Activated naive CD4-positive, alpha-beta T cell treated with anti-CD3 and anti-CD28 coated beads, Interleukin-2, amount 50 U/mL, for 16 hours (primary cell): Measurements from ENCODE around the gene SLC6A3.
A peak's percentile ranks its signal among the peaks of the same experiment; 100 is the strongest.
"Not testable (repeated sequence)": the region's sequence is repeated elsewhere in the genome, so short reads cannot be mapped to it uniquely, and the experiment has no call there.

Experiments
- DNase-seq: peaks from one replicate; pipeline ENCODE4 v3.0.0-alpha.2; 2020

SLC6A3 gene

DNA sequence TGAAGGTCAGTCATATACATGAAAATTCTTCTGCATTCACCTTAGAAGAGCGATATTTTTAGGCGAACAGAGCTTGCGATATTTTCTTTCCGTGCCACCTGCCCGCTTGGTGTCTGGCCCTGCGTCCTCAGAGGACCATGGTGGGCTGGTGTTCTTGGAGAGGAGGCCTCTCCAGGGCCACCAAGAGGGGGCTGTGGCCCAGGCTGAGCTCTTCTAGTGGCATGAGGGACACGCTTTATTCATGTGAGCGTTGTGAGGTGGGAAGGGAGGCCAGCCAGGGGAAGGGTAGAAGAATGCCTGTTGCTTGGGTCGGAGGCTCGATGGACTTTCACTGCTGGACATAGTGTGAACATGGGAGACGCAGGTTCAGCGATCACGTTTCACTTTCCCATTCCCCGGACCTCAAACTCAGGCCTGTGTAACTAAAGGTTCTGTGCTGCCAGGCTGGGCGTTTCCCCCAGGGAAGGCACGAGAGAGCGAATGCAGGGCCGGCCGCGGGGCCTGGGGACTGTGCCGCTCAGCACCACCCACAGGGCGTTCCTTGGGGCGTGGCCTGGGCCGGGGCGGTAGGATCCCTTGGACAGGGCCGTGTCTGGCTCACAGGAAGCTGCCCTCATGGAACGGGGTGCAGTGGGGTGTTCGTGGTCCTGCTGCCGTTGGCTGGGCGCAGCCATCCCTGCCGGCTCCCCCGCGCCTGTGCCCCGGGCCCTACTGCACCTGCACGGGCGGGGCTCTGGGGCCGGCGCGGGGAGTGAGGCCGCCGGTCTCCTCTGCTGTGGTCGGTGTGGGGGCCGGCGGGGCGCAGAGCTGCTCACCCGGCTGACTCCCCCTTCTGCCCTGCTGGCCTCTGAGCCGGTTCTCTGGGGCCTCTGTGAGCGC, 59.6 kb downstream of the SLC6A3 start:
- peak; percentile 84 for DNase-seq

DNA sequence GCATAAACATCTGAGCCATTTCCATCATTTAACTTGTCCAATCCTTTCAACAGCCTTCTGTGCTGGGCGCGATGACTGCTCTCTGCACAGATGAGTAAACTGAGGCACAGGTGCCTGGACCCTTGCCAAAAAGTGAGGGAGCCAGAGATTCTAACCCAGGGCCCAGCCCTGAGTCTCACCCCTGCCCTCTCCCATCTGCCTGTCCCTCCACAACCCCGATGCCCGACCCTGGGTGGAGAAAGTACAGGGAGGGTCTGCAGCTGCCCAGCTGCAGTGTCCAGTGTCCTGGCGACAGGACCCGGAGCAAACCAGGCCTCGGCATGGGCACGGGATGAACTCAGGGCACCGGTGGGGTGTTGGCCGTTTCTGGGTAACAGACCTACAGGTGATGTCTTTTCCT, 60.7 kb downstream of the SLC6A3 start:
- no peak for DNase-seq

DNA sequence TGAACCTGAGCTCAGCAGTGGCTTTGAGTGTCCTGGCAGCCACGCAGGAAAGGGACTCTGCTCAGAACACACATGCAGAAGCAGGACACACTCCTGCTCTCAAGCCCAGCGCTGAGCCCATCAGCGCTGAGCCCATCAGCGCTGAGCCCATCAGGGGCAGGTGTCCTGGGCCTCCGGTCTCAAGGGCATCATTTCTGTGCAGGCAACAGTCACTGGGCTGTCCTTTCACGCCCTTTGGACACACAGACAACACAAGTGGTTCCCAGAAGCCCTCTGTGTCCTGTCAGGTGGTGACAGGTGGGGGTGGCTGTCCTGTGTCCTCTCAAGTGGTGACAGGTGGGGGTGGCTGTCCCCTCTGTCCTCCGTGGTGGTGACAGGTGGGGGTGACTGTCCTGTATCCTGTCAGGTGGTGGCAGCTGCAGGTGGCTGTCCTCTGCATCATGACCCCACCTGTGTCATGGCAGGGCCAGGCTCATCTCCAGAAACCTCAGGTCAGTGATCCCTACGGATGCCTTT, 61.3 kb downstream of the SLC6A3 start:
- no peak for DNase-seq

GRCh38 chr5:1383344-1383743, 61.9 kb downstream of the SLC6A3 start:
- no peak for DNase-seq

DNA sequence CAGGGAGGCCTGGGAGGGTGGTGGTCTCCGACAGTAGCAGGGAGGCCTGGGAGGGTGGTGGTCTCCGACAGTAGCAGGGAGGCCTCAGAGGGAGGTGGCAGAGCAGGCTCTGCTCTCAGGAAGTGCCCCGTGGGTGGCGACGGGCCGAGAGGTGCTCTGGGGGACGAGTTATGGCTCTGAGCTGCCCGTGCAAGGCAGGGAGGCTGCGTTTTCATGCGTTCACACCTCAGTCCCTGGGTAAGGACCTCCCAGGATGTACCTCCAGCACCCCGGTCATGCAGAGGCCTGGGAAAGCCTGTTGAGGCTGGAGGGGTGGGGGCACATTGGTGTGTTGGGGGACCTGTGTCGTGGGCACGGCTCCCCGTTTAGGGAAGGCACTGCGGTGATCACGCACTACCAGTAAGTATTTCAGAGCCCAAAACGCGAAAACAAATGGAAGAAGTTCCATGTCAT, 63.0 kb downstream of the SLC6A3 start:
- no peak for DNase-seq

- no peak for DNase-seq
These were observed 63.6 kb downstream of the SLC6A3 start for GRCh38 chr5:1381370-1382247.

GRCh38 chr5:1380910-1381309, 64.3 kb downstream of the SLC6A3 start:
- no peak for DNase-seq

- peak; percentile 55 for DNase-seq
These were observed 65.0 kb downstream of the SLC6A3 start for GRCh38 chr5:1380011-1380817.

DNA sequence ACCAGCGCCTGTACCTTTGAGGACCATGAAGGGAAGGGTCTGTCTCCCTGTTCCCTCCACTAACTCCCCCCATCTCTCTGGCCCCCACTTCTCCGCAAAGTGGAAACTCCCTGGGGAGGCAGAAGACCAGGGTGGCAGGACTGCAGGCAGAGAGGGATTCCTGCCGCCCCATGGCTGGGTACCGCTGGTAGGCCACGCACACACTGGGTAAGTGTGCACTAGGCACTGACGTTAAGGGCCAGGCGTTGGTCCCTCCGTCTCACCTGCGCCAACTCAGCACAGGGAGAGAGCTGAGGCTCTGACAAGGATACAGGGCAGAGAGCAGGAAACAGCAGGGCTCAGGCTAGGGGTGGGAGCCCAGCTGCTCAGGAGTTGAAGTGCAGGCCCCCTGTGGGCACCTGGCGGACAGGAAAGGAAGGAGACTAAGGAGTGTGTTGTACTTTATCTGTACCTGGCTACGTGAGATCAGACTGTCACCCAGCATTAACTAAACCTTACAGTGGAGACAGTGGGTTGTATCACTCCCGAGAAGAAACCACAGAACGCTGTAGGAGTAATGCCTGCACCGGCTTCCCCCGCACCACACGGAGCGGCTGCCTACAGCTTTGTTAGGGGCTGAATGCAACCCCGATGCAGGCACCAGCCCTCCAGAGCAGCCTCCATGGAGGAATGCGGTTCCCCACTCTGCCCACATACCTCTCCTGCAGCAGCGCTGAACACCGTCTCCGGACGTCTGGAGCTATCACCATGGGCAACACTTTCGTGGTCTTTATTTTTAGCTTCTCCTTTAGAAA, 66.2 kb downstream of the SLC6A3 start:
- DNase-seq = no peak

DNA sequence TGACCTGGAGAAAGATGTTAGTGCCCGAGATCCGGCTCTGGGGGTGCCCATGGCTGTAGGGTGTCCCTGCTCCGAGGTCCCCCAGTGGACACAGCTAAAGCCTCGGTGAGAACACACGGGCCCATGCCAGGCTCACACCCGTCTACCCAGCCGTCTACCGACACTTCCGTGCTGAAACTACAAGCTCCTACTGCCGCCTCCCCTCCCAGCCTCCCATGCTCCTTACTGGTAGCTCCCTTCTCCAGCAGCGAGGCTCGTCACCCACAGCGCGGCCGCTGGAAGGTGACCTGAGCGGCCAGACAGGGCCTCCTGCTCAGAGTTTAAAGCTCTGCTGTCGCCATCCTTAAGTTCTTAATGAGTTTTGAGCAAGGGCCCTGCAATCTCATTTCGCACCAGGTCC, 67.1 kb downstream of the SLC6A3 start:
- DNase-seq = no peak

- DNase-seq = no peak
These were observed 68.3 kb downstream of the SLC6A3 start for GRCh38 chr5:1376981-1377380.

DNA sequence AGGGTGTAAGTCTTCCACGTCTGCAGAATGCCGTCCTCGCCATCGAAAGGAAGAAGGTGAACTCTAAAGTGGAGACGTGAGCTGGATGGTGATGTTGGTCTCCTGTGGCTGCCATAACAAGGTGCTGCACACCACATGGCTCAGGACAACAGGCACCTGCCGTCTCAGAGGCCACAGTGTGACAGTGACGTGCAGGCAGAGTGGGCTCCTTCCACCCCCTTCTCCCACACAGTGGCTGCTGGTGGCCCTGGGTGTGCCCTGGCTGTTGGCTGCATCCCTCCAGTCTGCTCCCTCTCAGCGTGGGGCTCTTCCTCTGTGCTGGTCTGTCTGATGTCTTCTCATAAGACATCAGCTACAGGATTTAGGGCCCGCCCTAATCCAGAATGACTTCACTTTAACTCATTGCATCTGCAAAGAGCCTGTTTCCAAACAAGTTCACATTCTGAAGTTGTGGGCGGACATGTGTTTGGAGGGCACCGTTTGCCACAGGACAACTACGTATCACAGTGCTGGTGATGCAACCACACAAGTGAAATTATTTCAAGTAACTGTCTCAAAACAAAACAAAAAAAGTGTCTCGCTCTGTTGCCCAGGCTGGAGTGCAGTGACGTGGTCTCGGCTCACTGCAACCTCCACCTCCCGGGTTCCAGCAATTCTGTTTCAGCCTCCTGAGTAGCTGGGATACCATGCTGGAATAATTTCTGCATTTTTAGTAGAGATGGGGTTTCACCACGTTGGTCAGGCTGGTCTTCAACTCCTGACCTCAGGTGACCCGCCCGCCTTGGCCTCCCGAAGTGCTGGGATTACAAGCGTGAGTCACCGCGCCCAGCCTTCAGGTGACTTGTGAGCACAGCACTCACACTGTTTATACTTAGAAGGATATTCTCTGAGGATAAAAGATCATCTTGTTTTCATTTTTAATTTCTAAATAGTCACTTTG, 69.1 kb downstream of the SLC6A3 start:
- no peak for DNase-seq

DNA sequence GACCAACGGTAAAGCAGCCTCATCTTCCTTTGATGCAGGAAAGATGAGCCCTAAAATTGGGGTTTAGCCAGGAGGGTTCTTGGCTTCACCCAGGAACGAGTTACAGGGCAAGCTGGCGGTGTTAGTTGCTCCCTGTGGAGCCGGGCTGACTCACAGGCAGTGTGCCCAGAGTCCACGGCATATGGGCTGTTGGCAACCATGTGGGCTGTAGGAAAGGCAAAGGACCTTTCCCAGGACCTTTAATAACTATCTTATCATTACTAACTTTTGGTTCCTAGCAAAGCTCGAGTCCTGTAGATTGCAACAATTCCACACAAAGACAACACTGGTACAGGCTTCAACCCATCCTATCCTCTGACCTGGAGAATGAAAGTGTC, 70.6 kb downstream of the SLC6A3 start:
- no peak for DNase-seq

- no peak for DNase-seq
These were observed 71.1 kb downstream of the SLC6A3 start for GRCh38 chr5:1374030-1374678.

DNA sequence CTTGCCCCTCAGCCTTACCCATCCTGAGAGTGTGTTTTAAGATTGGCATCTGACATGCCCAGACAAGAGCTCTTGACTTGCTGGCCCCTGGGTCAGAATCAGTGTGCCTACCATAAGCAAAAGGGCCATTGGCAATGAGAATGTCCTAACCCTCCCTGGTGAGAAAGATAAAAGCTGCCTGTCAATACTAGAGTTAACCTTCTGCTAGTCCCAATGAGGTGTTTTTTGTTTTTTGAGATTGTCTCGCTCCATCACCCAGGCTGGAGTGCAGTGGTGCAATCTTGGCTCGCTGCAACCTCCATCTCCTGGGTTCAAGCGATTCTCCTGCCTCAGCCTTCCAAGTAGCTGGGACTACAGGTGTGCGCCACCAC, 73.3 kb downstream of the SLC6A3 start:
- not testable (repeated sequence) for DNase-seq

DNA sequence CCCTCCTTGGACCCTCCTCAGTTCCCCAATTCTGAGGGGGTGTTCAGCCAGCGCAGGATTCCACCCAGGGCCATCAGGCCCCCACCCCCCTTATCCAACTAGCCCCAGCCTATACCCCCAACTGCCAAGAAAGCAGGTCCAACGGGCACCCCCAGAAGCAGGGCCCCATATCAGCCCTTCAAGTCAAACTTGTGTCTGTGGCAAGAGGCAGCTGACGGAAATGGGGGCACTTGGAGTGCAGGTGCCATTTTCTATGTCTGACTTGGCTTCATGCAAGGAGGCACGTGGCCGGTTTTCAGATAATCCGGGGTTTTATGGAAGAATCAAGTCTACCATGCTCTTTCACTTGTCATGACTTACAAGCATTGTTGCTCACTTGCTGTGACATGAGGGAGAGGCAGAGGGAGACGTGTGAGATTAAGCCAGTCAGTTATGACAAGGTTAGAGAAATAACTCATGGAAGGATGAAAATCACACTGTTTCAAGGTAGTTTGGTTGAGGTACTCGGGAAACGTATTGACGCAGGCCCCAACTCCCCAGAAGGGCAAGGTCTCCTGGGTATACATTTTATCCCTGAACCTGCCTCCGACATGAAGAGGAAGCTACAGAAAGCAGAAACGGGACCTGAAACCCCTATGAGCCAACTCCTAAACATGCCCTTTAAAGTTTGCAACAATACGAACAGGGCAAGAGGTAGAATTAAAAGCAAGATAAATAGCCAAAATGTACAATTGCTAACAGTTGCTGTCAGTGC, 73.8 kb downstream of the SLC6A3 start:
- no peak for DNase-seq

- no peak for DNase-seq
These were observed 75.2 kb downstream of the SLC6A3 start for GRCh38 chr5:1370006-1370405.

GRCh38 chr5:1368756-1369155, 76.5 kb downstream of the SLC6A3 start:
- DNase-seq = no peak

DNA sequence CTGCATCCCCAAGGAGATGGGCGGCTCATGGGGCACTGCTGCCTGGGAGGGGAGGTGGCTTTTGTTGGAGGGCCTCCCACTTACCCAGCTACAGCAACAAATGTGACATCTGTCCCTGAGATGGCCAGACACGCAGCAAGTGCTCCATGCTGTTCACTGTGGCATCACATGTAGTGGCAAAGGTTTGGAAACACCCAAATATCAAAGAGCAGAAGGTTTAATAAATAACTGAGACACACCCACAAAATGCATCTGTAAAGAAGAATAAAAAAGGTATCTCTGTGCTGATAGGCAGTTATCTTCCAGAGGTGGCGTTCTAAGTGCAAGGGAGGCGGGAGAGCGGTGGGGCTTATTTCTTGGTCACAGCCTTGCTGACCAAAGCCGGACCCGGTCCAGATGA, 77.0 kb downstream of the SLC6A3 start:
- DNase-seq = no peak

- no peak for DNase-seq
These were observed 78.1 kb downstream of the SLC6A3 start for GRCh38 chr5:1367149-1367548.
